IMR-90 (cell line): ENCODE data around the gene GPLD1. TPM values are rescaled to one million over a fixed set of nuclear protein-coding genes. Genes with fewer than 3 reads are reported as not detected.

Source experiments
- ATAC-seq: fragments of 200-7000 bp; cut with Tn5 transposase; 2 replicates; pipeline ENCODE4 v1.9.1; 2020; ENCODE audit warnings: low read depth, mild to moderate bottlenecking, moderate library complexity
- BruUV-seq: library from RNA; stranded (reverse); fragments of 400-500 nt; replicated peaks from 2 replicates; lab custom pipeline; 2021; lab: Mats Ljungman, UMichigan
- CTCF ChIA-PET: fragments of 300-600 bp; formaldehyde crosslinking; extraction: SDS; loops from one replicate; lab custom pipeline; 2021; ENCODE audit warnings: antibody characterized with exemption; lab: Yijun Ruan, JAX
- POLR2A ChIA-PET: fragments of 300-600 bp; sonication (Branson Sonifier 250); formaldehyde crosslinking; loops from one replicate; lab custom pipeline; 2022; ENCODE audit warnings: antibody characterized with exemption; ENCODE audit not compliant: unreplicated experiment; lab: Charles Lee
- DNase-seq: peaks from one replicate; pipeline ENCODE4 v3.0.0; 2013
- H2AFZ ChIP-seq: replicated peaks from 2 replicates; pipeline ENCODE3; 2013; ENCODE audit warnings: low read length, mild to moderate bottlenecking; ENCODE audit not compliant: poor library complexity
- H2AK5ac ChIP-seq: 2 replicates; pipeline ENCODE4 v1.6.1; 2013; ENCODE audit warnings: low read depth, low read length, inconsistent platforms
- H2AK9ac ChIP-seq: replicated peaks from 2 replicates; pipeline ENCODE3; 2013; ENCODE audit warnings: mild to moderate bottlenecking, low read depth, low read length, moderate library complexity; ENCODE audit not compliant: poor library complexity
- H2BK120ac ChIP-seq: 2 replicates; pipeline ENCODE4 v1.6.1; 2013; ENCODE audit warnings: low read depth, low read length, inconsistent platforms
- H2BK15ac ChIP-seq: 3 replicates; pipeline ENCODE4 v1.6.1; 2013; ENCODE audit warnings: low read depth, low read length, inconsistent platforms
- H2BK20ac ChIP-seq: 2 replicates; pipeline ENCODE4 v1.6.1; 2013; ENCODE audit warnings: low read depth, mild to moderate bottlenecking, inconsistent platforms, low read length, moderate library complexity
- H2BK5ac ChIP-seq: 2 replicates; pipeline ENCODE4 v1.6.1; 2013; ENCODE audit warnings: mild to moderate bottlenecking, low read depth, low read length, inconsistent platforms; ENCODE audit not compliant: poor library complexity, severe bottlenecking
- H3K14ac ChIP-seq: replicated peaks from 2 replicates; pipeline ENCODE4 v1.6.1; 2013; ENCODE audit warnings: low read depth, low read length, inconsistent platforms
- H3K18ac ChIP-seq: 2 replicates; pipeline ENCODE4 v1.6.1; 2013; ENCODE audit warnings: low read depth, low read length, control low read depth
- H3K23ac ChIP-seq: 2 replicates; pipeline ENCODE4 v1.6.1; 2013; ENCODE audit warnings: low read depth, low read length, inconsistent platforms
- H3K27ac ChIP-seq: 2 replicates; pipeline ENCODE4 v1.5.1; 2013; ENCODE audit warnings: mild to moderate bottlenecking, control low read depth, low read length; ENCODE audit not compliant: insufficient read depth
- H3K27me3 ChIP-seq: 2 replicates; pipeline ENCODE4 v1.6.1; 2013; ENCODE audit warnings: low read length; ENCODE audit not compliant: control insufficient read depth, insufficient read depth
- H3K36me3 ChIP-seq: 2 replicates; pipeline ENCODE4 v1.6.1; 2013; ENCODE audit warnings: low read length, mixed read lengths; ENCODE audit not compliant: control insufficient read depth, insufficient read depth
- H3K4ac ChIP-seq: 2 replicates; pipeline ENCODE4 v1.6.1; 2013; ENCODE audit warnings: low read depth, low read length, inconsistent platforms
- H3K4me1 ChIP-seq: 2 replicates; pipeline ENCODE4 v1.6.1; 2013; ENCODE audit warnings: low read length, mixed read lengths; ENCODE audit not compliant: control insufficient read depth, insufficient read depth
- H3K4me2 ChIP-seq: 2 replicates; pipeline ENCODE4 v1.6.1; 2013; ENCODE audit warnings: low read depth, mild to moderate bottlenecking, control low read depth, low read length, moderate library complexity
- H3K4me3 ChIP-seq: 2 replicates; pipeline ENCODE4 v1.5.1; 2013; ENCODE audit warnings: low read depth, mild to moderate bottlenecking, control low read depth, low read length, moderate library complexity; ENCODE audit not compliant: insufficient read depth
- H3K56ac ChIP-seq: 2 replicates; pipeline ENCODE4 v1.6.1; 2013; ENCODE audit warnings: low read length, inconsistent platforms; ENCODE audit not compliant: insufficient read depth; ENCODE audit errors: extremely low read depth
- H3K79me1 ChIP-seq, 2 experiments: 2 replicates each; pipeline ENCODE4 v1.6.1; 2013; ENCODE audit warnings: low read length in 2 of 2, inconsistent platforms in 1 of 2, low read depth in 1 of 2
- H3K9ac ChIP-seq: 2 replicates; pipeline ENCODE4 v1.6.1; 2013; ENCODE audit warnings: low read depth, low read length, control low read depth
- H3K9me1 ChIP-seq: 2 replicates; pipeline ENCODE4 v1.6.1; 2013; ENCODE audit warnings: low read length, inconsistent platforms; ENCODE audit not compliant: insufficient read depth
- H3K9me3 ChIP-seq: 2 replicates; pipeline ENCODE4 v1.6.1; 2013; ENCODE audit warnings: low read length; ENCODE audit not compliant: control insufficient read depth, insufficient read depth
- H4K20me1 ChIP-seq: 2 replicates; pipeline ENCODE4 v1.6.1; 2013; ENCODE audit warnings: low read length, inconsistent platforms; ENCODE audit not compliant: insufficient read depth
- H4K5ac ChIP-seq: 2 replicates; pipeline ENCODE4 v1.6.1; 2013; ENCODE audit warnings: mild to moderate bottlenecking, low read depth, low read length, control low read depth
- H4K8ac ChIP-seq, 2 experiments: 2 replicates each; pipeline ENCODE4 v1.6.1; 2013; ENCODE audit warnings: low read depth in 2 of 2, low read length in 2 of 2, control low read depth in 1 of 2, inconsistent platforms in 1 of 2
- H4K91ac ChIP-seq: 2 replicates; pipeline ENCODE4 v1.6.1; 2013; ENCODE audit warnings: low read depth, low read length, inconsistent platforms; ENCODE audit not compliant: insufficient read depth
- BHLHE40 ChIP-seq: fragments of 150-350 bp; IDR thresholded peaks from 2 replicates; pipeline ENCODE4 v1.6.1; 2016; ENCODE audit warnings: mild to moderate bottlenecking, low read depth, low read length
- CTCF ChIP-seq: conservative IDR thresholded peaks from 2 replicates; pipeline ENCODE4 v1.5.1; 2012; ENCODE audit warnings: mild to moderate bottlenecking, low read depth, low read length, improper control_type of control experiment
- ELK1 ChIP-seq: fragments of 150-350 bp; IDR thresholded peaks from 2 replicates; pipeline ENCODE4 v1.6.1; 2016; ENCODE audit warnings: low read depth, mild to moderate bottlenecking, low read length, moderate library complexity, borderline replicate concordance
- FOS ChIP-seq: fragments of 150-350 bp; IDR thresholded peaks from 2 replicates; pipeline ENCODE4 v1.6.1; 2016; ENCODE audit warnings: low read depth, low read length
- MAZ ChIP-seq: IDR thresholded peaks from 2 replicates; pipeline ENCODE4 v1.6.1; 2012; ENCODE audit warnings: low read depth, mild to moderate bottlenecking, low read length, improper control_type of control experiment, moderate library complexity, borderline replicate concordance
- MXI1 ChIP-seq: IDR thresholded peaks from 2 replicates; pipeline ENCODE4 v1.6.1; 2012; ENCODE audit warnings: low read depth, mild to moderate bottlenecking, low read length, moderate library complexity, borderline replicate concordance
- NFE2L2 ChIP-seq: fragments of 150-350 bp; IDR thresholded peaks from 2 replicates; pipeline ENCODE4 v1.6.1; 2016; ENCODE audit warnings: low read depth, mild to moderate bottlenecking, low read length
- POLR2A ChIP-seq: IDR thresholded peaks from 2 replicates; pipeline ENCODE4 v1.6.1; 2012; ENCODE audit warnings: mild to moderate bottlenecking, low read depth, low read length
- RAD21 ChIP-seq: IDR thresholded peaks from 2 replicates; pipeline ENCODE4 v1.6.1; 2012; ENCODE audit warnings: low read length, improper control_type of control experiment
- RFX5 ChIP-seq: IDR thresholded peaks from 2 replicates; pipeline ENCODE4 v1.8.0; 2012; ENCODE audit warnings: low read depth, mild to moderate bottlenecking, low read length, moderate library complexity
- WGBS, 2 experiments: methylation state at CpG; one replicate each; pipeline versions ENCODE4 v1.1.5 to v1.1.7; 2013; ENCODE audit warnings: missing lambda C conversion rate in 2 of 2; ENCODE audit not compliant: insufficient read length in 1 of 2; ENCODE audit errors: extremely low coverage in 2 of 2; 5-methylcytosine and 5-hydroxymethylcytosine counted together
- dilution Hi-C: fragments of 300-500 bp; cut with HindIII; formaldehyde crosslinking; loops from one replicate; pipeline ENCODE4 v1.14.3; 2018; ENCODE audit warnings: low sequenced_read_pairs; ENCODE audit not compliant: unreplicated experiment
- in situ Hi-C: fragments of 300-500 bp; cut with MboI; formaldehyde crosslinking; loops from 3 replicates; pipeline ENCODE4 v1.14.3; 2019; ENCODE audit warnings: low sequenced_read_pairs, inconsistent platforms, mixed read lengths
- intact Hi-C: fragments of 100-400 bp; cut with micrococcal nuclease; formaldehyde crosslinking; loops from 2 replicates; pipeline ENCODE4 v1.10.0; 2022
- polyA plus RNA-seq, 3 experiments: library from polyadenylated mRNA; depleted of rRNA; stranded (reverse); fragments of >200 nt; gene quantifications; 2 replicates each; pipeline ENCODE4 v1.2.3, GENCODE V29; 2012; ENCODE audit warnings: low replicate concordance in 1 of 3
- total RNA-seq: library from RNA; depleted of rRNA; stranded (reverse); fragments of >200 nt; gene quantifications from 2 replicates; pipeline ENCODE4 v1.2.3, GENCODE V29; 2012

The GPLD1 gene
- total and polyA plus RNA-seq, 2 of the 4 experiments (the other 2 are of a cell fraction), result 0.05 to 0.18 TPM

- peaks cover 4% of the 10 kb centered on the region for H3K9me1 ChIP-seq
- H3K79me1 ChIP-seq, result no peaks in the 10 kb centered on the region
- H2AFZ ChIP-seq, result no peak overlapping the region
- H3K9ac ChIP-seq, result no peak overlapping the region
- no peak overlapping the region for H4K8ac ChIP-seq
- H2BK120ac ChIP-seq, result no peak overlapping the region
- H3K36me3 ChIP-seq, result peaks cover 8% of the 10 kb centered on the region
- no peaks in the 10 kb centered on the region for H4K20me1 ChIP-seq
- no peak overlapping the region for H3K27ac ChIP-seq
- H3K27me3 ChIP-seq, result no peaks in the 10 kb centered on the region
- dilution Hi-C loops (no loop called here), intact Hi-C loops (no loop called here), in situ Hi-C loops (no loop called here)
- TF ChIP-seq RFX5, result no peak
- TF ChIP-seq MXI1, result no peak
- no peak for TF ChIP-seq BHLHE40
- no peak for TF ChIP-seq ELK1
- no peak for TF ChIP-seq CTCF
- no peak for TF ChIP-seq MAZ
- no peak for TF ChIP-seq RAD21
- TF ChIP-seq POLR2A, result no peak
- TF ChIP-seq NFE2L2, result no peak
- TF ChIP-seq FOS, result no peak
- no peak overlapping the region for H3K4ac ChIP-seq
- POLR2A ChIA-PET, result no interaction called here
- DNase-seq (no peak), ATAC-seq (no peak)
- BruUV-seq, result no TSS peak
- no peaks in the 10 kb centered on the region for H3K9me3 ChIP-seq
- no peak overlapping the region for H4K5ac ChIP-seq
- H2AK9ac ChIP-seq, result no peak overlapping the region
- no peak overlapping the region for H2AK5ac ChIP-seq
- no peak overlapping the region for H2BK5ac ChIP-seq
- H3K56ac ChIP-seq, result no peak overlapping the region
- no peak overlapping the region for H3K14ac ChIP-seq
- no peak overlapping the region for H2BK20ac ChIP-seq
- no peak overlapping the region for H3K23ac ChIP-seq
- no peak overlapping the region for H2BK15ac ChIP-seq
- H3K4me3 ChIP-seq, result no peak overlapping the region
- H3K4me1 ChIP-seq, result peaks cover 3% of the 10 kb centered on the region; the same call in 1 of the 2 replicates
- CTCF ChIA-PET, result no interaction called here
- no peak overlapping the region for H4K91ac ChIP-seq
- no peak overlapping the region for H3K18ac ChIP-seq
- 95% methylated on average over 4 of the region's 10 CpGs; no CpG with 5 or more reads in 1 of the 2 experiments for WGBS, 2 experiments
- H3K4me2 ChIP-seq, result no peak overlapping the region
Observed at GRCh38 chr6:24426729-24427446, 62.5 kb downstream of the GPLD1 start.
